NCI-H524 treated with DMSO at 0.1 percent for 48 hours (cell line): Measurements from ENCODE around the gene SLC22A5.
A peak's percentile ranks its signal among the peaks of the same experiment; 100 is the strongest.

Source experiments
- DNase-seq: peaks from one replicate; lab custom pipeline; 2025; lab: John Stamatoyannopoulos, UW

The SLC22A5 gene

GRCh38 chr5:132369474-132370180, at the start of gene SLC22A5:
Gene SLC22A5, plus strand, starts transcription at chr5:132369710. Its CDS starts 263 bp downstream, at chr5:132369973.
- peak; percentile 32 for DNase-seq

DNA sequence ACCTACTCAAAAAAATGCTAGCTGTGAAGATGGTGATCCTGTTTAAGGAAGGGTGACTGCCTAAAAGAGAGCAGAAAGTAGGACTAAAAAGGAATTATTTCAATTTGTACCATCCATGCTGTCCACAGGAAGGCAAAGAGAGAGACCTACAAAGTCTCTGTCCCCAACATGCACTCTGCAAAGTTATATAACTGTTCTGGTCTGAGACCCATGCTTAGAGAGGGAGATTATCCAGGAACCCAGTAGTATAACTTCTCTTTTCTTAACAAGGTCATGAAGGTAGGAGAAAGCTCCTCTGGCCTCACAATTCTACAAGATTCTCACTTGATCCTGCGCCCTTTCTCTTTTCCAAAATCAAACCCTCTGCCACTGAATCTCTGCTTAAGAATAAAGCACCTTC, 49.5 kb upstream of the SLC22A5 start:
- DNase-seq: no peak

DNA sequence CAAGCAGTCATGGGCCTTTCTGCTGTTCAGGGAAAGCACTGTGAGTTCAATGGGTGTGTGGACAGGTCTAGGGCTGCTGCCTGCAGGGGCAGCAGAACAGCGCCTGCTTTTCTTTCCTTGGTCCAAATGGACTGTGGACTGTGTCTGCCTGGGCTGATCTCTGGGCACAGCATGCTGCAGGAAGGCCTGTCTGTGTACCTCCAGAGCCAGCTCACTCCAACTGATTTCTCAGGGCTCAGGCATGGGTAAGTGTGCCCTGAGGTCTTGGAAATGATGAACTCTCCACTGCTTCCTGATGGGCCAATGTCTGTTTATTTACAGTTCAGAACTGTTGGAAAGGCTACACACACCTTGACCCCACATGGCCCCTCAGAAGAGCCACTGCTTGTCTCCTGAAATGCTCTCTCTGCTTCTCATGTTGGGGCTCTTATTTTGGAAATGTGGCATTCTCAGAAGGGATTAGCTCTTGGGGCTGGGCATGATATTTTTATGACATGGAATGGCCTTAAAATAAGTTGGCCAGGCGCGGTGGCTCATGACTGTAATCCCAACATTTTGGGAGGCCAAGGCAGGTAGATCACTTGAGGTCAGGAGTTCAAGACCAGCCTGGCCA, 48.3 kb upstream of the SLC22A5 start:
- no peak for DNase-seq

GRCh38 chr5:132322266-132322665, 47.2 kb upstream of the SLC22A5 start:
- DNase-seq: no peak

GRCh38 chr5:132323202-132323601, 46.3 kb upstream of the SLC22A5 start:
- DNase-seq: no peak

DNA sequence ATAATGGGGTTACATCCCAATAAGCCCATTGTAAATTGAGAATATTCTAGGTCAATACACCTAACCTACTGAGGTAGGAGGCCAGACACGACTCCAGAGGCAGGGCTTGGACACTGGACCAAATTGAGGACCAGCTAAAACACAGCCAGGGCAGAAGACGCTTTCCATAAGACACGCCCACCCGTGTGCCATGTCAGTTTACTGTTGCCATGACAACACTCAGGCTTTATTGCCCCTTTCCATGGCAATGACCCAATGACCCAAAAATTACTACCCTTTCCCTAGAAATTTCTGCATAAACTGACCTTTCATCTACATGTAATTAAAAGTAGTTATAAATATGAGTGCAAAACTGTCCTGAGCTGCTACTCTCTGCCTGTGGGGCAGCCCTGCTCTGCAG, 43.8 kb upstream of the SLC22A5 start:
- no peak for DNase-seq

GRCh38 chr5:132327252-132327955, 42.1 kb upstream of the SLC22A5 start:
- no peak for DNase-seq

DNA sequence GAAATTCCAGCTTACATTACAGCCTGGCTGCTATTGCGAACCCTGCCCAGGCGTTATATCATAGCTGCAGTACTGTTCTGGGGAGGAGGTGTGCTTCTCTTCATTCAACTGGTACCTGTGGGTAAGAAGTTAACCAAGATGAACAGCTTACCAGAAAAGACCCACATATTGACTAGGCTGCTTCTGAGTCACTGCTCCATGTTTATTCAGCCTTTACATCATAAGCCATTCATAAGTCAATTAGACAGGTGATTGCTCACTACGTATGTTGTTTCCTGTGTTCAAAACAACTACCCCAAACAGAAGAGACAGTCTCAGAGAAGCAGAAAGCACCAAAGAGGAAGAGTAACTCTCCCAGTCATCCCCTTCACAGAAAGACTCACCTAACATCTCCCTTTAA, 34.7 kb upstream of the SLC22A5 start:
- no peak for DNase-seq

DNA sequence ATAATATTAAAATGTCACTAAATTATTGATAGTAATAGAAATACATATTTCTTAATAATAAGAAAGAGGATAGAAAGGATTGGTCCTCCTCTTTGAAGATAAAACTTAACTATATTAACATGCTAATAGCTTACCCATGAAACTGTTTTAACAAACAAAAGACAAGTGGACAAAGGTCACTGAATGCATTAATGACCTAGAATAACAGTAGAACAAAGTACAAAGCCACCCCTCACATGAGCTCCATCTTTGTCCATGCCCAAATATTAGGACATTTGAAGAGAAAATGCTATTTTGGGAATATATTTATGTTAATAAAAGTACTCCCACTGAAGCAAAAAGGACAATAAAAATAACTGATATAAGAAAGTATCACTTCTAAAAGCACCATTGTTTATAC, 34.1 kb upstream of the SLC22A5 start:
- no peak for DNase-seq

- no peak for DNase-seq
Observed at GRCh38 chr5:132339502-132339901, 30.0 kb upstream of the SLC22A5 start.

DNA sequence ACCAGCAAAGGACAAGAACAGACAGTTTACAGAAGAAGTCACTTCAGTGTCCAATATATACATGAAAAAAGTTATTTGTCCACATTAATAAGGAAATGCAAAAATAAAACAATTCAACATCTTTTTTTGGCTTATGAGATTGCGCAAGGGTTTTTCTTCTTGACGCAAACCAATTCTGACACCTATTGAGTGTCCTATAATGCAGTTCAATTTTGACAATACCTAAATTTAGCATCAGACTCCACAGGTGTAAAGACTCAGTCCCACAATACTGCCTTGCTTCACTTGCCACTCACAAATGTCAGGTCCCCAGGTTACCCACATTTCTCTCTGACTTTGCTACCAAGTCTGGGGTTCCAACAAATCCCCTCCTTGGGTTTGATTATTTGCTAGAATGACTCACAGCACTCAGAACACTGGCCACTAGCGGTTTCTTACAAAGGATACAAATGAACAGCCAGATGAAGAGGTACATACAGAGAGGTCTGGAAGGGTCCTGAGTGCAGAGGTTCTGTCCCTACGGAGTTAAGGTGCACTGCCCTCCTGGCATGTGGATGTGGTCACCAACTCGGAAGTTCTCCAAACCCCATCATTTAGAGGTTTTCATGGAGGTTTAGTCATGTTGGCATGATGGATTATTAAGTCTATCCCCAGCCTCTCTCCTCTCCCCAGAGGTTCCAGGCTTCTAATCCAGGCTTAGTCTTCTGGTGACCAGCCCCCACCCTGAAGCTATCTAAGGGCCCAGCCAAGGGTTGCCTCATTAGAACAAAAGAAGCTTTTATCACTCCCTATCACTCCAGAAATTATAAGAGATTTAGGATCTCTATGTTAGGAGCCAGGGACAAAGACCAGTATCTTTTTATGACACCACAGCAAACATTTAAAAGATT, 27.0 kb upstream of the SLC22A5 start:
- no peak for DNase-seq

DNA sequence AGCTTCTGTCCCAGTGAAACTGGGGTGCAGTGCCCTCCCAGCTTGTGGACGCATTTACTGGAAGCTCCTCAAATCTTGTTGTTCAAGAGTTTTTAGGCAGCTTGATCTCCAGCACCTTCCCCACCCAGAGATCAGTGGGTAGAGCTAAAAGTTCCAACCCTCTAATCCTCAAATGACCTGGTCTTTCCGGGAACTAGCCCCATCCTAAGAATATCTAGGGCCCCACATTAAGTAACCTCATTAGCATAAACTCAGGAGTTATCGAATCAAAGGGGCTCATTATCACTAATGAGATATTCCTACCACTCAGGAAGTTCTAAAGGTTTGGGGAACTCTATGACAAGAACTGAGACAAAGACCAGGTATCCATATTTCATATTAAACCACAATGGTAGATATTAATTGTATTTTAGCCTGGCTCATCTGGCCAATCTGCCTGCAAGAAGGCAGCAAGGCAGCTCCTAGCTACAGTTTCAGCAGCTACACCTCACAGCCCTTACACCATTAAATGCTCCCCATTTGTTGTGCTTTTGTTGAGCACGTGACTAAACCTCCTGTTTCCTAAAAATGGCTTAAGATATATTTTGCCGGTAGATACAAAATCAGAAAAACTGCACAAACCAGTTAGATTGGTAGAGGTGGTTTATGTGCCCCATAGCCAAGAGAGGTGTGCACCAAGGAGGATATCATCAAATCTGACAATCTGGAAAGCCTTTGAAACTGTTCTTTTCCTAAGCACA, 24.6 kb upstream of the SLC22A5 start:
- no peak for DNase-seq

GRCh38 chr5:132353486-132353995, 16.0 kb upstream of the SLC22A5 start:
- no peak for DNase-seq

GRCh38 chr5:132354381-132355139, 14.9 kb upstream of the SLC22A5 start:
- no peak for DNase-seq

- DNase-seq: no peak
Observed at GRCh38 chr5:132355140-132355765, 14.3 kb upstream of the SLC22A5 start.

DNA sequence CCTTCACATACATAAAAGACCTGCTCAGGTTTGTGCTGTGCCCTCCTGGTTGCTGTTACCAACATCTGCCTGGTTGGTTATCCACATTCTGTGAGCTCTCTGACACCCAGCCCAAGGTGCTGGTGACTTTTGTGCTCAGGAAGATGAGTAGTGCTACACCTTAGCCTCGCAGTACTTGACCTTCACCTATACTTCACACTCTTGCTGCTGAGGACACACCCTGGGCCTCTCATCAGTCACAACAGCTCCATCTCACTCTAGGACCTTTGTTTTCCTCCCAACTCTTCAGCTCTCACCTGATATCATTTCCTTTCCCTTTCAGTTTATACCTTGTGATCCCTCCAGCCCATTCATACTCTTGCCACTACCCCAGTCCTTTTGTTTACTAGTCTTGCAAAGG, 10.7 kb upstream of the SLC22A5 start:
- no peak for DNase-seq

- DNase-seq: no peak
Observed at GRCh38 chr5:132362086-132362485, 7.4 kb upstream of the SLC22A5 start.

DNA sequence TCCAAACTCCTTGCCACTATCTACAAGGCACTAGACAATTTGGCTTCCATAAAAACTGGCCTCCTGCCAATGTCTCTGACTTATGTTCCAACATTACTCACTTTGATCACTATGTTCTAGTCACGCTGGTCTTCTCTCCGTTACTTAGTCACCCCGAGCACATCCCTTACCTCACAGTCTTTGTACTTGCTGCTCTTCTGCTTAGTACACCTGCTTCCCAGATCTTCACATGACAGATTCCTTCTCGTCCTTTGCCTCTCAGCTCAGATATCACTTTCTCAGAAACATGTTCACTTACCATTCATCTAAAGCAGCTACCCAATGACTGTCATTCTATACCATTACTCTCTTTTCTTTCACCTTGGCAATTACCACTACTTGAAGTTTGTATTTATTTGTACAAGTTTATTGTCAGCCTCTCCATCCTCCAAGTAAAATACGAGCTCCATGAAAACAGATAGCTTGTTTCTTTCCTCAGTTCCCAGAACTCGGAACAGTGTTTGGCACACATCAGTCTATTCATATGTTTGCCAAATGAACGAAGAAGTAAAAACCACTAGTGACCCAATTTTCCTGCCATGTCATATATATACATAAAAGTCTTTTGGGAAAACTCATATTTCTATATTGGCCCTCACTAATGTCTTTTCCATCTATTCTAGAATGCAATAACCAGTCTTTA, 5.9 kb upstream of the SLC22A5 start:
- no peak for DNase-seq

- DNase-seq: no peak
Observed at GRCh38 chr5:132364319-132364718, 5.2 kb upstream of the SLC22A5 start.

GRCh38 chr5:132365213-132365612, 4.3 kb upstream of the SLC22A5 start:
- DNase-seq: no peak
